ENCODE results near the gene COL12A1. TPM values are rescaled to one million over a fixed set of nuclear protein-coding genes. Genes with fewer than 3 reads are reported as not detected.

The COL12A1 gene
- total and polyA plus RNA-seq, 9 of the 15 experiments (the other 6 are each of a cell fraction or from before 2014, with no cell fraction given) = 0.11 TPM; not detected in 8

DNA sequence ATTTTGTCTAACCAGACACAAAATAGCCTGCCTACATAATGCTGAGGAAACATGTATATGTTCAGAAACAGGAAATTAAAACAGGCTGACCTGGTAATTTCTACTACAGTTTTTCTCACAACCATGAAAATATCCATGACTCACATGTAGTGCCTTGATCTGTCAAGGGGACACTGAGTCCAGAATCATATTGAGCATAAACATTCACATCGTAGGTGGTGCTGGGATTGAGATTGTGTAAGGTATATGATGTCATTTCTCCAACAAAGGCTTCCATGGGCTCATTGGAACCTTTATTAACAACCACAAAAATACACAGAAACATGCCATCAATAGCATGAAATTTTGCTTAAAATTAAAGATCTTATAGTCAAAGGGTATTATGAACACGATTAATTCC lies 80.9 kb downstream of the COL12A1 start:
- H3K9me1 ChIP-seq (ENCODE audit: control insufficient read depth, insufficient read depth, low read length) = no peaks in the 10 kb centered on the region
- H3K36me3 ChIP-seq (ENCODE audit: control insufficient read depth, insufficient read depth, low read length) = no peaks in the 10 kb centered on the region
- no peak overlapping the region for H3K27ac ChIP-seq (ENCODE audit: extremely low read depth, low read depth, low read length)
- intact Hi-C loops (cut with micrococcal nuclease) (no loop called here), in situ Hi-C loops (cut with MboI) (no loop called here)
- POLR2A ChIA-PET = no interaction called here
- no TSS peak for BruUV-seq (replicated peaks)
- ATAC-seq (no peak), FAIRE-seq (no peak), DNase-seq (ENCODE audit: extremely low read depth in 1 of 4, low spot score in 3 of 4) (no peak)
- no peaks in the 10 kb centered on the region for H3K9me3 ChIP-seq (replicated peaks; ENCODE audit: control insufficient read depth, insufficient read depth, low read depth, low read length)
- no peak overlapping the region for H2AFZ ChIP-seq (ENCODE audit: low read depth, low read length)
- CTCF ChIA-PET (ENCODE audit: low intra/inter-chr PET ratio) = no interaction called here
- no peaks in the 10 kb centered on the region for H3K79me2 ChIP-seq (ENCODE audit: control insufficient read depth, insufficient read depth, low read length)
- no peaks in the 10 kb centered on the region for H4K20me1 ChIP-seq (replicated peaks; ENCODE audit: control insufficient read depth, insufficient read depth, low read length)
- no peaks in the 10 kb centered on the region for H3K4me1 ChIP-seq (replicated peaks in 1 of 2; ENCODE audit: control insufficient read depth in 2 of 2, insufficient read depth in 2 of 2, low read length in 2 of 2)
- H3K9ac ChIP-seq (ENCODE audit: insufficient read depth in 1 of 2, low read depth in 2 of 2, low read length in 2 of 2) = no peak overlapping the region
- no peak overlapping the region for H3K4me3 ChIP-seq
- no peaks in the 10 kb centered on the region for H3K27me3 ChIP-seq (ENCODE audit: control insufficient read depth in 2 of 2, insufficient read depth in 2 of 2, low read length in 2 of 2)
- WGBS (ENCODE audit: insufficient coverage, low coverage, missing lambda C conversion rate) = 0% methylated on average over 2 of the region's 2 CpGs
- no peak overlapping the region for H3K4me2 ChIP-seq (ENCODE audit: insufficient read depth, low read length)
- TF ChIP-seq YBX1 (IDR thresholded peaks at IDR 0.05) = no peak
- no peak for TF ChIP-seq ZNF239 (CRISPR knock-in tag; IDR thresholded peaks at IDR 0.05)
- TF ChIP-seq CREB1 (IDR thresholded peaks at IDR 0.05) = no peak
- no peak for TF ChIP-seq CREB1 (CRISPR knock-in tag; IDR thresholded peaks at IDR 0.05)
- TF ChIP-seq IRF2 (CRISPR knock-in tag; IDR thresholded peaks at IDR 0.05) = no peak
- no peak for TF ChIP-seq TSC22D4 (tag; IDR thresholded peaks at IDR 0.05)
- TF ChIP-seq MED1 (CRISPR knock-in tag; IDR thresholded peaks at IDR 0.05; ENCODE audit: borderline replicate concordance) = no peak
- TF ChIP-seq CSDE1 (IDR thresholded peaks at IDR 0.05) = no peak
- TF ChIP-seq, protein P1, sequence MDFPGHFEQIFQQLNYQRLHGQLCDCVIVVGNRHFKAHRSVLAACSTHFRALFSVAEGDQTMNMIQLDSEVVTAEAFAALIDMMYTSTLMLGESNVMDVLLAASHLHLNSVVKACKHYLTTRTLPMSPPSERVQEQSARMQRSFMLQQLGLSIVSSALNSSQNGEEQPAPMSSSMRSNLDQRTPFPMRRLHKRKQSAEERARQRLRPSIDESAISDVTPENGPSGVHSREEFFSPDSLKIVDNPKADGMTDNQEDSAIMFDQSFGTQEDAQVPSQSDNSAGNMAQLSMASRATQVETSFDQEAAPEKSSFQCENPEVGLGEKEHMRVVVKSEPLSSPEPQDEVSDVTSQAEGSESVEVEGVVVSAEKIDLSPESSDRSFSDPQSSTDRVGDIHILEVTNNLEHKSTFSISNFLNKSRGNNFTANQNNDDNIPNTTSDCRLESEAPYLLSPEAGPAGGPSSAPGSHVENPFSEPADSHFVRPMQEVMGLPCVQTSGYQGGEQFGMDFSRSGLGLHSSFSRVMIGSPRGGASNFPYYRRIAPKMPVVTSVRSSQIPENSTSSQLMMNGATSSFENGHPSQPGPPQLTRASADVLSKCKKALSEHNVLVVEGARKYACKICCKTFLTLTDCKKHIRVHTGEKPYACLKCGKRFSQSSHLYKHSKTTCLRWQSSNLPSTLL (IDR thresholded peaks at IDR 0.05) = no peak
- TF ChIP-seq, protein P2, sequence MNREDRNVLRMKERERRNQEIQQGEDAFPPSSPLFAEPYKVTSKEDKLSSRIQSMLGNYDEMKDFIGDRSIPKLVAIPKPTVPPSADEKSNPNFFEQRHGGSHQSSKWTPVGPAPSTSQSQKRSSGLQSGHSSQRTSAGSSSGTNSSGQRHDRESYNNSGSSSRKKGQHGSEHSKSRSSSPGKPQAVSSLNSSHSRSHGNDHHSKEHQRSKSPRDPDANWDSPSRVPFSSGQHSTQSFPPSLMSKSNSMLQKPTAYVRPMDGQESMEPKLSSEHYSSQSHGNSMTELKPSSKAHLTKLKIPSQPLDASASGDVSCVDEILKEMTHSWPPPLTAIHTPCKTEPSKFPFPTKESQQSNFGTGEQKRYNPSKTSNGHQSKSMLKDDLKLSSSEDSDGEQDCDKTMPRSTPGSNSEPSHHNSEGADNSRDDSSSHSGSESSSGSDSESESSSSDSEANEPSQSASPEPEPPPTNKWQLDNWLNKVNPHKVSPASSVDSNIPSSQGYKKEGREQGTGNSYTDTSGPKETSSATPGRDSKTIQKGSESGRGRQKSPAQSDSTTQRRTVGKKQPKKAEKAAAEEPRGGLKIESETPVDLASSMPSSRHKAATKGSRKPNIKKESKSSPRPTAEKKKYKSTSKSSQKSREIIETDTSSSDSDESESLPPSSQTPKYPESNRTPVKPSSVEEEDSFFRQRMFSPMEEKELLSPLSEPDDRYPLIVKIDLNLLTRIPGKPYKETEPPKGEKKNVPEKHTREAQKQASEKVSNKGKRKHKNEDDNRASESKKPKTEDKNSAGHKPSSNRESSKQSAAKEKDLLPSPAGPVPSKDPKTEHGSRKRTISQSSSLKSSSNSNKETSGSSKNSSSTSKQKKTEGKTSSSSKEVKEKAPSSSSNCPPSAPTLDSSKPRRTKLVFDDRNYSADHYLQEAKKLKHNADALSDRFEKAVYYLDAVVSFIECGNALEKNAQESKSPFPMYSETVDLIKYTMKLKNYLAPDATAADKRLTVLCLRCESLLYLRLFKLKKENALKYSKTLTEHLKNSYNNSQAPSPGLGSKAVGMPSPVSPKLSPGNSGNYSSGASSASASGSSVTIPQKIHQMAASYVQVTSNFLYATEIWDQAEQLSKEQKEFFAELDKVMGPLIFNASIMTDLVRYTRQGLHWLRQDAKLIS (CRISPR knock-in tag; IDR thresholded peaks at IDR 0.05) = no peak

All from K562 (cell line).